Measurements from ENCODE around the gene STYXL1.

DNA sequence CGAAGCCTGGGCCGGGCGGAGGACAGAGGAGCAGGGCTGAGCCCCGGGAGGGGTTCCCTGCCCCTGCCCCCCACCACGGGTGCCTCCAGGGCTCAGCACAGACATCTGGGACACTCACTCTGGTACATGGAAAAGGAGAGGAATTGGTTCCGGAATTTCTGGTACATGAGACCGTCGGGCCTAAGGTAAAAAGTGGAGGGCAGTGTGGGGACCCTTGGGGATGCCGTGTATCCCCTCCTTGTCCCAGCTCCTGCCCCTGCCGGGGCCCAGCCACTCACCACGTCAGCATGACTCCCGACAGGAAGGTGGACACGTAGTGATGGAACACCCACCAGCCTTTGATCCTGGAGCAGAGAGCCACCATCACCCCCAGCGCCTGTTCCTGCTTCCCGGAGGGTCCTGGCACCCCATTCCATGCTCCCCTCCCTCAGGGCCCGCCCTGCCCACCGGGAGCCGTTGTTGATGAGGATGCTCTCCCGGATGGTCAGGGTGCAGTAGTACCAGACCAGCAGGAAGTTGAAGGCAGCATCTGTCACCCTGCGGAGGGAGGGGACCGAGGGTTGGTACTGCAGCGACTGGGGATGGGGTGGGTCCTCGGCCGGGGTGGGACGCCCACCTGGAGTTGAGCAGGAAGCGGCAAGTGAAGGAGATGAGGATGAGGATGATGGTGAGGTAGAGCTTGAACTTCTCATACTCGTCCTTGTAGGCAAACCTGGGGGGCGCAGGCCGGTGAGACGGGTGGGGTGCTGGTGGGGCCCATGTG, 59.8 kb downstream of the STYXL1 start:
- TF ChIP-seq, protein P1, sequence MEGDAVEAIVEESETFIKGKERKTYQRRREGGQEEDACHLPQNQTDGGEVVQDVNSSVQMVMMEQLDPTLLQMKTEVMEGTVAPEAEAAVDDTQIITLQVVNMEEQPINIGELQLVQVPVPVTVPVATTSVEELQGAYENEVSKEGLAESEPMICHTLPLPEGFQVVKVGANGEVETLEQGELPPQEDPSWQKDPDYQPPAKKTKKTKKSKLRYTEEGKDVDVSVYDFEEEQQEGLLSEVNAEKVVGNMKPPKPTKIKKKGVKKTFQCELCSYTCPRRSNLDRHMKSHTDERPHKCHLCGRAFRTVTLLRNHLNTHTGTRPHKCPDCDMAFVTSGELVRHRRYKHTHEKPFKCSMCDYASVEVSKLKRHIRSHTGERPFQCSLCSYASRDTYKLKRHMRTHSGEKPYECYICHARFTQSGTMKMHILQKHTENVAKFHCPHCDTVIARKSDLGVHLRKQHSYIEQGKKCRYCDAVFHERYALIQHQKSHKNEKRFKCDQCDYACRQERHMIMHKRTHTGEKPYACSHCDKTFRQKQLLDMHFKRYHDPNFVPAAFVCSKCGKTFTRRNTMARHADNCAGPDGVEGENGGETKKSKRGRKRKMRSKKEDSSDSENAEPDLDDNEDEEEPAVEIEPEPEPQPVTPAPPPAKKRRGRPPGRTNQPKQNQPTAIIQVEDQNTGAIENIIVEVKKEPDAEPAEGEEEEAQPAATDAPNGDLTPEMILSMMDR (conservative IDR thresholded peaks at IDR 0.05), result no peak
- TF ChIP-seq ZFX (IDR thresholded peaks at IDR 0.05), result no peak

All from C4-2B (cell line).